ENCODE data around the gene SOX10. TPM values are rescaled to one million over a fixed set of nuclear protein-coding genes. Genes with fewer than 3 reads are reported as not detected.

Gene SOX10
- total RNA-seq, 1 experiment from 2014 or later, result not detected

GRCh38 chr22:37975153-37975552, 9.2 kb downstream of the SOX10 start:
- Histone ChIP-seq H4K20me1 (ENCODE audit: insufficient read depth) (no peaks in the 10 kb centered on the region), H3K27ac (ENCODE audit: low read depth, low read length) (no peak overlapping the region), H3K9me3 (ENCODE audit: control insufficient read depth in 1 of 2, insufficient read depth in 1 of 2, low read depth in 1 of 2, low read length in 2 of 2) (no peaks in the 10 kb centered on the region), H3K79me2 (ENCODE audit: insufficient read depth, low read length) (no peaks in the 10 kb centered on the region), H3K36me3 (ENCODE audit: control insufficient read depth in 1 of 2, insufficient read depth in 2 of 2, low read length in 2 of 2) (no peaks in the 10 kb centered on the region), H2AFZ (ENCODE audit: low read depth, low read length, poor library complexity, severe bottlenecking) (no peak overlapping the region), H3K4me1 (ENCODE audit: control insufficient read depth in 1 of 2, insufficient read depth in 2 of 2, low read length in 2 of 2) (no peaks in the 10 kb centered on the region), H3K4me2 (ENCODE audit: low read length) (no peak overlapping the region), H3K4me3 (replicated peaks in 1 of 2; ENCODE audit: low read depth in 1 of 2, low read length in 2 of 2) (no peak overlapping the region), H3K9ac (ENCODE audit: low read length) (no peak overlapping the region), H3K9me2 (ENCODE audit: insufficient read depth) (no peaks in the 10 kb centered on the region), H3K27me3 (ENCODE audit: insufficient read depth, low read length) (no peaks in the 10 kb centered on the region)
- BruUV-seq (replicated peaks), result no TSS peak
- DNase-seq (ENCODE audit: low read depth, low spot score) (no peak), ATAC-seq (no peak)
- CTCF ChIA-PET, result no interaction called here
- POLR2A ChIA-PET, result no interaction called here
- TF ChIP-seq, protein P1, sequence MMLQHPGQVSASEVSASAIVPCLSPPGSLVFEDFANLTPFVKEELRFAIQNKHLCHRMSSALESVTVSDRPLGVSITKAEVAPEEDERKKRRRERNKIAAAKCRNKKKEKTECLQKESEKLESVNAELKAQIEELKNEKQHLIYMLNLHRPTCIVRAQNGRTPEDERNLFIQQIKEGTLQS (IDR thresholded peaks at IDR 0.05), result no peak
- TF ChIP-seq SP1 (IDR thresholded peaks at IDR 0.05; ENCODE audit: low read depth) (no peak), POLR2A (IDR thresholded peaks at IDR 0.05; ENCODE audit: borderline replicate concordance, extremely low read depth, insufficient read depth, insufficient read length) (no peak), SIN3A (IDR thresholded peaks at IDR 0.05; ENCODE audit: low read depth) (no peak)
- intact Hi-C loops (cut with micrococcal nuclease), result no loop called here
- RAD21 ChIA-PET (ENCODE audit: low non-redundant PET in 1 of 2, low total read pairs in 2 of 2, uncharacterized antibody in 2 of 2, unreplicated experiment in 2 of 2), result no interaction called here

DNA sequence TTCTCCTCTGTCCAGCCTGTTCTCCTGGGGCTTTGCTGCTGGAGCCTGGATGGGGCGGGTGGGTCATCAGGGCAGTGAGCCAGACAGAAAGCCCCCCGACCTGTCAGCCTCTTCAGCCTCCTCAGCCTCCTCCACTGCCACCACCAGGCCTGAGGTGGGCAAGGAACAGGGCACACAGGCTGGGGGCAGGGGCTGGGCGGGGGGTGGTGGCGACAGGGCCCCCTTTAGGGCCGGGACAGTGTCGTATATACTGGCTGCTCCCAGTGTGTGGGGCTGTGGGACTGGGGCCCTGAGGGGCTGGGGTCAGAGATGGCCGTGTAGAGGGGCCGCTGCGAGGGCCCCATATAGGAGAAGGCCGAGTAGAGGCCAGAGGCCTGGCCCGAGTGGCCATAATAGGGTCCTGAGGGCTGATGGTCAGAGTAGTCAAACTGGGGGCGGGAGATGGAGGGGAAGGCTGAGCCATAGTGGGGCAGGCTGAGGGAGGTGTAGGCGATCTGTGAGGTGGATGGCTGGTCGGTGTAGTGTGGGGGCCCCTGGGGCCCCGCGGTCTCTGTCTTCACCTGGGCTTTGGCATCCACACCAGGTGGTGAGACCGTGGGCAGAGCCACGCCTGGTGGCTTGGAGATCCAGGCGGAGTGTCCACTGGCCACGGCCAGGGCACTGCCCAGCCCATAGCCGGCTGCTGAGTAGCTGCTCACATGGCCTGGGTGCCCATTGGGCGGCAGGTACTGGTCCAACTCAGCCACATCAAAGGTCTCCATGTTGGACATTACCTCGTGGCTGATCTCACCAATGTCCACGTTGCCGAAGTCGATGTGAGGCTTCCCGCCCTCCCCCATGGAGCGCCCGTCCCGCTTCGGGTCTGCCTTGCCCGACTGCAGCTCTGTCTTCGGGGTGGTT, 10.8 kb downstream of the SOX10 start:
- intact Hi-C loops (cut with micrococcal nuclease), result no loop called here
- Histone ChIP-seq H3K9ac (ENCODE audit: low read length) (no peak overlapping the region), H2AFZ (ENCODE audit: low read depth, low read length, poor library complexity, severe bottlenecking) (no peak overlapping the region), H3K4me1 (ENCODE audit: control insufficient read depth in 1 of 2, insufficient read depth in 2 of 2, low read length in 2 of 2) (no peaks in the 10 kb centered on the region), H3K9me3 (ENCODE audit: control insufficient read depth in 1 of 2, insufficient read depth in 1 of 2, low read depth in 1 of 2, low read length in 2 of 2) (no peaks in the 10 kb centered on the region), H3K4me2 (ENCODE audit: low read length) (no peak overlapping the region), H3K79me2 (ENCODE audit: insufficient read depth, low read length) (no peaks in the 10 kb centered on the region), H3K4me3 (replicated peaks in 1 of 2; ENCODE audit: low read depth in 1 of 2, low read length in 2 of 2) (no peak overlapping the region), H3K9me2 (ENCODE audit: insufficient read depth) (no peaks in the 10 kb centered on the region), H3K27me3 (ENCODE audit: insufficient read depth, low read length) (no peaks in the 10 kb centered on the region), H4K20me1 (ENCODE audit: insufficient read depth) (no peaks in the 10 kb centered on the region), H3K36me3 (ENCODE audit: control insufficient read depth in 1 of 2, insufficient read depth in 2 of 2, low read length in 2 of 2) (peaks cover 1 to 6% of the 10 kb centered on the region in 2 experiments; a peak in 2 of 4 replicates), H3K27ac (ENCODE audit: low read depth, low read length) (no peak overlapping the region)
- DNase-seq (ENCODE audit: low read depth, low spot score) (no peak), ATAC-seq (no peak)
- CTCF ChIA-PET, result no interaction called here
- no peak for TF ChIP-seq SIN3A (IDR thresholded peaks at IDR 0.05; ENCODE audit: low read depth)
- no peak for TF ChIP-seq EZH2phosphoT487 (IDR thresholded peaks at IDR 0.05; ENCODE audit: borderline replicate concordance)
- no peak for TF ChIP-seq MAX (IDR thresholded peaks at IDR 0.05)
- no peak for TF ChIP-seq SRF (IDR thresholded peaks at IDR 0.05; ENCODE audit: low read depth)
- TF ChIP-seq EZH2 (IDR thresholded peaks at IDR 0.05), result no peak
- POLR2A ChIA-PET, result no interaction called here
- RAD21 ChIA-PET (ENCODE audit: low non-redundant PET in 1 of 2, low total read pairs in 2 of 2, uncharacterized antibody in 2 of 2, unreplicated experiment in 2 of 2), result no interaction called here
- BruUV-seq (replicated peaks), result no TSS peak
